Measurements from ENCODE around the gene GPX6.

GRCh38 chr6:28506807-28507475 lies 8.7 kb downstream of the GPX6 start:
- TF ChIP-seq POLR2A (IDR thresholded peaks at IDR 0.05; ENCODE audit: low read depth, low read length) (no peak), CTCF (IDR thresholded peaks at IDR 0.05; ENCODE audit: extremely low read depth in 1 of 2, insufficient read depth in 1 of 2, low read depth in 1 of 2, low read length in 2 of 2) (no peak), MAX (IDR thresholded peaks at IDR 0.05; ENCODE audit: insufficient read depth, insufficient read length) (no peak), EZH2 (IDR thresholded peaks at IDR 0.05; ENCODE audit: borderline replicate concordance, low read depth, low read length, severe bottlenecking) (no peak), POLR2AphosphoS5 (IDR thresholded peaks at IDR 0.05; ENCODE audit: insufficient read depth, low read depth, low read length) (no peak), MYC (IDR thresholded peaks at IDR 0.05; ENCODE audit: low read depth, low read length) (no peak), JUN (IDR thresholded peaks at IDR 0.05; ENCODE audit: borderline replicate concordance, insufficient read depth, insufficient read length, low read depth) (no peak), FOS (IDR thresholded peaks at IDR 0.05; ENCODE audit: borderline replicate concordance, insufficient read depth, low read length) (no peak), GATA2 (IDR thresholded peaks at IDR 0.05; ENCODE audit: insufficient read depth, insufficient read length, low read depth, low read length) (no peak)

Data from endothelial cell of umbilical vein (primary cell).